ENCODE data around the gene YIPF2.

The YIPF2 gene

DNA sequence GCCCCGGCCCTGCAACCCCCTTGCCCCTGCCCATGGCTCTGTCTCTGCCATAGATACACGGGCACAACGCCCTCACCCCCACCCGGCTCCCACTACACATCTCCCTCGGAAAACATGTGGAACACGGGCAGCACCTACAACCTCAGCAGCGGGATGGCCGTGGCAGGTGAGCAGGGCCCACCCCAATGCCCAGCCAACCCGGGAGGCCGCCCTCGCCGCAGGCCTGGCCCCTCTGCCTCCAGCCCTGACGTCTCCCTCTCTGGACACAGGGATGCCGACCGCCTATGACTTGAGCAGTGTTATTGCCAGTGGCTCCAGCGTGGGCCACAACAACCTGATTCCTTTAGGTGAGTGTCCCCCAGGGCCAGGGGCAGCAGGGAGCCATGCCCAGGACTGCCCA, 7.7 kb downstream of the YIPF2 start:
- no peaks in the 10 kb centered on the region for H3K9me3 ChIP-seq (replicated peaks; ENCODE audit: insufficient read depth, low read length)
- H2AFZ ChIP-seq (ENCODE audit: low read length), result no peak overlapping the region
- no peak for DNase-seq
- H3K9ac ChIP-seq (ENCODE audit: low read length), result no peak overlapping the region
- no peak overlapping the region for H3K27ac ChIP-seq (ENCODE audit: low read length)
- H4K20me1 ChIP-seq (ENCODE audit: insufficient read depth, low read length), result no peaks in the 10 kb centered on the region
- no peaks in the 10 kb centered on the region for H3K79me2 ChIP-seq (ENCODE audit: low read length)
- no peaks in the 10 kb centered on the region for H3K9me2 ChIP-seq (replicated peaks; ENCODE audit: insufficient read depth, low read length)
- H3K4me3 ChIP-seq (ENCODE audit: low read length), result no peak overlapping the region
- H3K4me1 ChIP-seq (ENCODE audit: low read length), result no peaks in the 10 kb centered on the region
- TF ChIP-seq EZH2 (optimal IDR thresholded peaks at IDR 0.05; ENCODE audit: low read depth, low read length) (no peak), EZH2phosphoT487 (IDR thresholded peaks at IDR 0.05; ENCODE audit: low read length) (no peak)
- TF ChIP-seq, protein P1, sequence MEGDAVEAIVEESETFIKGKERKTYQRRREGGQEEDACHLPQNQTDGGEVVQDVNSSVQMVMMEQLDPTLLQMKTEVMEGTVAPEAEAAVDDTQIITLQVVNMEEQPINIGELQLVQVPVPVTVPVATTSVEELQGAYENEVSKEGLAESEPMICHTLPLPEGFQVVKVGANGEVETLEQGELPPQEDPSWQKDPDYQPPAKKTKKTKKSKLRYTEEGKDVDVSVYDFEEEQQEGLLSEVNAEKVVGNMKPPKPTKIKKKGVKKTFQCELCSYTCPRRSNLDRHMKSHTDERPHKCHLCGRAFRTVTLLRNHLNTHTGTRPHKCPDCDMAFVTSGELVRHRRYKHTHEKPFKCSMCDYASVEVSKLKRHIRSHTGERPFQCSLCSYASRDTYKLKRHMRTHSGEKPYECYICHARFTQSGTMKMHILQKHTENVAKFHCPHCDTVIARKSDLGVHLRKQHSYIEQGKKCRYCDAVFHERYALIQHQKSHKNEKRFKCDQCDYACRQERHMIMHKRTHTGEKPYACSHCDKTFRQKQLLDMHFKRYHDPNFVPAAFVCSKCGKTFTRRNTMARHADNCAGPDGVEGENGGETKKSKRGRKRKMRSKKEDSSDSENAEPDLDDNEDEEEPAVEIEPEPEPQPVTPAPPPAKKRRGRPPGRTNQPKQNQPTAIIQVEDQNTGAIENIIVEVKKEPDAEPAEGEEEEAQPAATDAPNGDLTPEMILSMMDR (IDR thresholded peaks at IDR 0.05; ENCODE audit: low read length), result no peak
- no peak overlapping the region for H3K4me2 ChIP-seq (ENCODE audit: low read depth, low read length)
- H3K36me3 ChIP-seq (replicated peaks; ENCODE audit: insufficient read depth, low read length), result no peaks in the 10 kb centered on the region
- H3F3A ChIP-seq (ENCODE audit: insufficient read depth, low read length), result no peaks in the 10 kb centered on the region
- no peaks in the 10 kb centered on the region for H3K27me3 ChIP-seq (replicated peaks; ENCODE audit: insufficient read depth, low read length)

DNA sequence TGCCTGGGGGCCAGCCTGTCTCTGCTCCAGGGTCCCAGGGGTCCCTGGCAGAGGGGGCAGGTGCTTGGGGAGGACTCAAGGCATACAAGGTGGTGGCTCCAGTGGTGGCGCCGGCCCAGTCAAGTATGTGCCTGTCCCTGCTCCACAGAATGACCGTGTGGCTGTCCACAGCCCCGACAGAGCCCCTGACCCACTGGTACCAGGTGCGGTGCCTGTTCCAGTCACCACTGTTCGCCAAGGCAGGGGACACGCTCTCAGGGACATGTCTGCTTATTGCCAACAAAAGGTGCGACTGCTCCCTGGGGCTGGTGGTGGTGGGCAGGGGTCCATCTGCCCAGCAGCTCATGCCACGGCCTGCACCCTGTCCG, 8.2 kb downstream of the YIPF2 start:
- H3K9ac ChIP-seq (ENCODE audit: low read length), result no peak overlapping the region
- H3F3A ChIP-seq (ENCODE audit: insufficient read depth, low read length), result no peaks in the 10 kb centered on the region
- H3K79me2 ChIP-seq (ENCODE audit: low read length), result no peaks in the 10 kb centered on the region
- no peak overlapping the region for H3K4me2 ChIP-seq (ENCODE audit: low read depth, low read length)
- no peak overlapping the region for H3K4me3 ChIP-seq (ENCODE audit: low read length)
- H3K36me3 ChIP-seq (replicated peaks; ENCODE audit: insufficient read depth, low read length), result no peaks in the 10 kb centered on the region
- H3K4me1 ChIP-seq (ENCODE audit: low read length), result no peaks in the 10 kb centered on the region
- no peaks in the 10 kb centered on the region for H3K27me3 ChIP-seq (replicated peaks; ENCODE audit: insufficient read depth, low read length)
- no peak overlapping the region for H2AFZ ChIP-seq (ENCODE audit: low read length)
- TF ChIP-seq EZH2phosphoT487 (IDR thresholded peaks at IDR 0.05; ENCODE audit: low read length) (no peak), EZH2 (optimal IDR thresholded peaks at IDR 0.05; ENCODE audit: low read depth, low read length) (no peak)
- TF ChIP-seq, protein P1 (IDR thresholded peaks at IDR 0.05; ENCODE audit: low read length), result no peak
- no peaks in the 10 kb centered on the region for H4K20me1 ChIP-seq (ENCODE audit: insufficient read depth, low read length)
- no peaks in the 10 kb centered on the region for H3K9me2 ChIP-seq (replicated peaks; ENCODE audit: insufficient read depth, low read length)
- H3K27ac ChIP-seq (ENCODE audit: low read length), result no peak overlapping the region
- no peaks in the 10 kb centered on the region for H3K9me3 ChIP-seq (replicated peaks; ENCODE audit: insufficient read depth, low read length)
- DNase-seq, result no peak

DNA sequence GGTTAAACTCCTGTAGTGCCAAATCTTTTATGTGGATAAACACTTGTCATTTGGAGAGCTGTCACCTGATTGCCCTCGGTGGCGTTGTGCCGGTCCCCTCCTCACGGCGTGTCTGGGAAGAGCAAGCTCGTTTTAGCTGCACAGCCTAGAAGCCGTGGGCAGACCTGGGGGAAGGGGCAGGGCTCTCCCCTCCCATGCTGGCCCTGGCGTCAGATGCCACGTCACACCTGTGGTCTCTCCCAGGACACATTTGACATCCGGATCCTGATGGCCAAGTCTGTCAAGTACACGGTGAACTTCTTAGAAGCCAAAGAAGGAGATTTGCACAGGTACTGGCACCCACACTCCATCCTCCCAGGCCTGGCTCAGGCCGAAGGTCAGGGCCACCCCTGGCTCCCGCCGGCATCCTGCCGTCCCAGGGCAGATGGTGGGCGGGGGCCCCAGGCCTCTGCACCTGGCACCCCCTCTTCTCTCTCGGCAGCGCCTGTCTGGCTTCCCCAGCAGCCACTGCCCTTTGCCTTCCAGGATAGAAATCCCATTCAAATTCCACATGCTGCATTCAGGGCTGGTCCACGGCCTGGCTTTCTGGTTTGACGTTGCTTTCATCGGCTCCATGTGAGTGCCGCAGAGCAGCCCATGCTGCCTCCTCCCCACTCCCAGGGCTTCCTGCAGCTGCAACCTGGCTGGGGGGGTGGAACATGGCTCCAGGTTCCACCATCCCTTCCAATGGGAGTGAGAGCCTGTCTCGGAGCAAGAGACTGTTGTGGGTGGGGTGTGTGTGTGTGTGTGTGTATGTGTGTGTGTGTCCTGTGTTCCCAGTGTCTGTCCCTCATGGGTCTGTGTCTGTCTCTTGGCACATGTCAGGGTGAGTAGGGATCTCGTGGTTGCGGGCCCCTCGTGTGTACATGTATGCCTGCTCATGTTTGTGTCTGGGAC, 8.8 kb downstream of the YIPF2 start:
- Histone ChIP-seq H3K4me2 (ENCODE audit: low read depth, low read length) (no peak overlapping the region), H3K9me3 (replicated peaks; ENCODE audit: insufficient read depth, low read length) (no peaks in the 10 kb centered on the region), H3K79me2 (ENCODE audit: low read length) (no peaks in the 10 kb centered on the region), H4K20me1 (ENCODE audit: insufficient read depth, low read length) (no peaks in the 10 kb centered on the region), H3K36me3 (replicated peaks; ENCODE audit: insufficient read depth, low read length) (no peaks in the 10 kb centered on the region), H3K27ac (ENCODE audit: low read length) (no peak overlapping the region), H3K9me2 (replicated peaks; ENCODE audit: insufficient read depth, low read length) (no peaks in the 10 kb centered on the region), H3K27me3 (replicated peaks; ENCODE audit: insufficient read depth, low read length) (no peaks in the 10 kb centered on the region), H3K4me1 (ENCODE audit: low read length) (no peaks in the 10 kb centered on the region), H3K4me3 (ENCODE audit: low read length) (no peak overlapping the region), H2AFZ (ENCODE audit: low read length) (no peak overlapping the region), H3K9ac (ENCODE audit: low read length) (no peak overlapping the region), H3F3A (ENCODE audit: insufficient read depth, low read length) (no peaks in the 10 kb centered on the region)
- TF ChIP-seq EZH2 (optimal IDR thresholded peaks at IDR 0.05; ENCODE audit: low read depth, low read length) (no peak), EZH2phosphoT487 (IDR thresholded peaks at IDR 0.05; ENCODE audit: low read length) (no peak)
- TF ChIP-seq, protein P1 (IDR thresholded peaks at IDR 0.05; ENCODE audit: low read length), result no peak
- no peak for DNase-seq
